HG03442 (cell line): ENCODE results near the gene GGA2.
A peak's percentile ranks its signal among the peaks of the same experiment; 100 is the strongest.
"Not testable (repeated sequence)": the region's sequence is repeated elsewhere in the genome, so short reads cannot be mapped to it uniquely, and the experiment has no call there.

Experiments
- ATAC-seq: cut with Tn5 transposase; IDR thresholded peaks from one replicate; pipeline ENCODE4 v1.9.1; 2021; ENCODE audit warnings: mild to moderate bottlenecking, moderate library complexity; ENCODE audit not compliant: unreplicated experiment

Gene GGA2

GRCh38 chr16:23504453-23505179 is 5.7 kb downstream of the GGA2 start:
- ATAC-seq: peak; percentile 81

- no peak for ATAC-seq
Measured at GRCh38 chr16:23504076-23504452, 6.2 kb downstream of the GGA2 start.

GRCh38 chr16:23502466-23502865 is 7.8 kb downstream of the GGA2 start:
- ATAC-seq: no peak

GRCh38 chr16:23501291-23501690 is 9.0 kb downstream of the GGA2 start:
- ATAC-seq: no peak

GRCh38 chr16:23500862-23501225 is 9.4 kb downstream of the GGA2 start:
- ATAC-seq: no peak

- ATAC-seq: no peak
Measured at GRCh38 chr16:23500212-23500861, 10.0 kb downstream of the GGA2 start.

GRCh38 chr16:23499801-23500200 is 10.5 kb downstream of the GGA2 start:
- ATAC-seq: no peak

GRCh38 chr16:23498863-23499262 is 11.4 kb downstream of the GGA2 start:
- no peak for ATAC-seq

- no peak for ATAC-seq
Measured at GRCh38 chr16:23497543-23497868, 12.8 kb downstream of the GGA2 start.

GRCh38 chr16:23496821-23497542 is 13.3 kb downstream of the GGA2 start:
- ATAC-seq: no peak

- no peak for ATAC-seq
Measured at GRCh38 chr16:23495671-23496070, 14.6 kb downstream of the GGA2 start.

- no peak for ATAC-seq
Measured at GRCh38 chr16:23494188-23494587, 16.1 kb downstream of the GGA2 start.

- ATAC-seq: no peak
Measured at GRCh38 chr16:23491490-23492391, 18.6 kb downstream of the GGA2 start.

GRCh38 chr16:23486480-23486879 is 23.8 kb downstream of the GGA2 start:
- ATAC-seq: no peak

GRCh38 chr16:23485841-23486240 is 24.5 kb downstream of the GGA2 start:
- ATAC-seq: no peak

GRCh38 chr16:23485257-23485614 is 25.1 kb downstream of the GGA2 start:
- no peak for ATAC-seq

GRCh38 chr16:23484510-23485256 is 25.6 kb downstream of the GGA2 start:
- no peak for ATAC-seq

- not testable (repeated sequence) for ATAC-seq
Measured at GRCh38 chr16:23483492-23483891, 26.8 kb downstream of the GGA2 start.

GRCh38 chr16:23482778-23483177 is 27.5 kb downstream of the GGA2 start:
- ATAC-seq: no peak

- ATAC-seq: no peak
Measured at GRCh38 chr16:23480257-23480656, 30.0 kb downstream of the GGA2 start.

- no peak for ATAC-seq
Measured at GRCh38 chr16:23479138-23479537, 31.2 kb downstream of the GGA2 start.
